ENCODE results near the gene UROS. TPM values are rescaled to one million over a fixed set of nuclear protein-coding genes. Genes with fewer than 3 reads are reported as not detected.

UROS gene
- total and polyA plus RNA-seq, 8 donors = 8.2 to 60.9 (median 22.5) TPM

DNA sequence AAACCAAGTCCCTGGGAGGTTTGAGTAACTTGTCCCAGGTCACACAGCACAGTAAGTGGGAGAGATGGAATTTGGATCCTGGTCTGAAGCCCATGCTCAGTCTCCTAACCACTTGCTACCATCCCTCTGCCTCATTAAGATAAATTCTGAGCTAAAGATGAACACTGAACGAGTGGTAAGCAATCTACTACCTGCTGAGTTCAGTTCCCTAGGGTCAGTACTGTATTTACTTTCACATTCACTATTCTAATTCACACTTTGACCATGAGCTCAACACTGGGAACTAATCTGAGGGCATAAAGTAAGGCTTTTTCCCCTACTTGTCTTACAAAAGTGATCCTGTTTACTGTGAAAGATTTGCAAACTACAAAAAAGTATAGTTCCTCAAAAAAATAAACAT is 2.4 kb downstream of the UROS start:
- intact Hi-C loops (cut with DNase I; ENCODE audit: low total_unique reads) = no loop called here
- 22 to 50% (median 31%) methylated on average over 1 of the region's 1 CpG for WGBS, 5 donors
- Histone ChIP-seq H3K4me3 (no peak overlapping the region), H3K27me3 (no peaks in the 10 kb centered on the region), H3K4me1 (peaks cover 23 to 43% (median 37%) of the 10 kb centered on the region in 4 donors), H3K9me3 (no peaks in the 10 kb centered on the region), H3K36me3 (peaks cover 0 to 8% (median 6%) of the 10 kb centered on the region in 4 donors), H3K27ac (peak overlapping the region in 1 of 5 donors; percentile 16)
- no peak for DNase-seq
- TF ChIP-seq EP300 (IDR thresholded peaks at IDR 0.05) (no peak), POLR2AphosphoS5 (IDR thresholded peaks at IDR 0.05) (no peak), POLR2A (IDR thresholded peaks at IDR 0.05) (no peak)
- TF ChIP-seq, protein P1, sequence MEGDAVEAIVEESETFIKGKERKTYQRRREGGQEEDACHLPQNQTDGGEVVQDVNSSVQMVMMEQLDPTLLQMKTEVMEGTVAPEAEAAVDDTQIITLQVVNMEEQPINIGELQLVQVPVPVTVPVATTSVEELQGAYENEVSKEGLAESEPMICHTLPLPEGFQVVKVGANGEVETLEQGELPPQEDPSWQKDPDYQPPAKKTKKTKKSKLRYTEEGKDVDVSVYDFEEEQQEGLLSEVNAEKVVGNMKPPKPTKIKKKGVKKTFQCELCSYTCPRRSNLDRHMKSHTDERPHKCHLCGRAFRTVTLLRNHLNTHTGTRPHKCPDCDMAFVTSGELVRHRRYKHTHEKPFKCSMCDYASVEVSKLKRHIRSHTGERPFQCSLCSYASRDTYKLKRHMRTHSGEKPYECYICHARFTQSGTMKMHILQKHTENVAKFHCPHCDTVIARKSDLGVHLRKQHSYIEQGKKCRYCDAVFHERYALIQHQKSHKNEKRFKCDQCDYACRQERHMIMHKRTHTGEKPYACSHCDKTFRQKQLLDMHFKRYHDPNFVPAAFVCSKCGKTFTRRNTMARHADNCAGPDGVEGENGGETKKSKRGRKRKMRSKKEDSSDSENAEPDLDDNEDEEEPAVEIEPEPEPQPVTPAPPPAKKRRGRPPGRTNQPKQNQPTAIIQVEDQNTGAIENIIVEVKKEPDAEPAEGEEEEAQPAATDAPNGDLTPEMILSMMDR (IDR thresholded peaks at IDR 0.05) = no peak

DNA sequence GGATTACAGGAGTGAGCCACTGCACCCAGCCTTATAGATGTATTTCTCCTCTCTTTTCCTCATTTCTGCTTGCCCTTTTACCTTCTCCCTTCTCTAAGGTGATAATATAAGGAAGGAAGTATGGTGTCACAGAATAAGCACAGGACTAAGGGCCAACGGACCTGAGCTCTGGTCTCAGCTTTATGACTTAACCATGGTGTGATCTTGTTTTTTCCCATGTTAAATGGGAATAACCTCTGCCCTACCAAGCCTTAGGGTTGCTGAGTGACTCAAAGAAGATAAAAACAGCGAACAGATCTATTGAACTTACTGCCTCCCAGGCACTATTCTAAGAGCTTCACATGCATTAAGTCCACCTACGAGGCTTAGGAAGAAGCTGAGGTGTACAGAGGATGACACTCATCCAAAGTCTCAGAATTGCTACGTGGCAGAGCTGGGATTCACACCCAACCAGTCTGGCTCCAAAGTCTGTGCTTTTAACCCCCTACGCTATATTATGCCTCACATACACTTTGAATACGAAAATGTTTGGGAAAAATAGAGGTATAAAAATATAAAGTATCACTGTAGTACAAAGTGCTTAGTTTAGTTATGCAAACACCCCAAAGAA is 5.6 kb downstream of the UROS start:
- intact Hi-C loops (cut with DNase I; ENCODE audit: low total_unique reads) = no loop called here
- Histone ChIP-seq H3K4me3 (no peak overlapping the region), H3K36me3 (peaks cover 18 to 36% (median 35%) of the 10 kb centered on the region in 4 donors), H3K4me1 (peaks cover 10 to 21% (median 15%) of the 10 kb centered on the region in 4 donors), H3K27ac (no peak overlapping the region), H3K27me3 (no peaks in the 10 kb centered on the region), H3K9me3 (no peaks in the 10 kb centered on the region)
- TF ChIP-seq POLR2AphosphoS5 (IDR thresholded peaks at IDR 0.05) (no peak), EP300 (IDR thresholded peaks at IDR 0.05) (no peak), POLR2A (IDR thresholded peaks at IDR 0.05) (no peak)
- TF ChIP-seq, protein P1 (IDR thresholded peaks at IDR 0.05) = no peak
- WGBS, 5 donors = 75 to 81% (median 80%) methylated on average over 6 of the region's 6 CpGs
- DNase-seq = no peak

DNA sequence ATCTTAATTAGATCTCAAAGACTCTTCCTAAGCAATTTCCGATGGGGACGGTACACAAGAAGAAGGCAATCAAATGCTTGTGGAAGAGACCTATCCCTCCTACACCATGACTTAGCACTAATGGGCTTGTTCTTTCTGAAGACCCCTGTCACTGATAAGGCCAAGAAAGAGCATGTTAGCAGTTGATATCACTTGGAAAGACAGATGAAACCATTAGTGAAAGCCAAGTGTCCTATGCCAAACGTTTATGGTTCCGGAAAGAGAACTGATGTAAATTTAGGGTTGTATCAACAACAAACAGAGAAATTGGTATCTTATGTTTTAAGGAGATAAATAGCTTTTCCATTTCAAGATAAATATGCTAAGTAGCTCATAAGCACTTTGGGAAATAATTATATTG is 6.5 kb downstream of the UROS start:
- 72 to 83% (median 76%) methylated on average over 4 of the region's 4 CpGs for WGBS, 5 donors
- Histone ChIP-seq H3K36me3 (peaks cover 18 to 43% (median 39%) of the 10 kb centered on the region in 4 donors), H3K27me3 (no peaks in the 10 kb centered on the region), H3K4me1 (peaks cover under 1 to 12% (median 6%) of the 10 kb centered on the region in 4 donors), H3K4me3 (no peak overlapping the region), H3K9me3 (no peaks in the 10 kb centered on the region), H3K27ac (no peak overlapping the region)
- TF ChIP-seq POLR2AphosphoS5 (IDR thresholded peaks at IDR 0.05) = no peak
- intact Hi-C loops (cut with DNase I; ENCODE audit: low total_unique reads) = no loop called here
- DNase-seq = no peak

DNA sequence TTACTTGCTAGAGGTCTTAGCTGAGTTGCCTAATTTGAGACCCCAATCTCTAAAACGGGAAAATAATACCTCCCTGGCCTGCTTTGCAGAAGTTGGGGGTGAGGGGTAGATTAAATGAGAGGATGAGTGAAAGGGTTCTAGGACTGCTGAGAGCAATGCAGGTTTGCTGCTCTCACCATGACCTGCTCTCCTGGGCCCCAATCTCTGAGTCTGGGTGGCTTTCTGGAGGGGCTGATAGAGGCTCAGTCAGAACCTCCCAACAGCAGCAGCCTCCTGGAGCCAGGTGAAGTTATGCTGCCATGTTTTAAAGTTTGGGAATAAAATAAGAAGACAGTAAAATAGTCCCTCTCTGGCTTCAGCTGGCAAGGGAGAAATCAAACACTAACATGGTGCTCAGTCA is 7.3 kb downstream of the UROS start:
- H3K4me3 ChIP-seq = no peak overlapping the region
- DNase-seq = no peak
- intact Hi-C loops (cut with DNase I; ENCODE audit: low total_unique reads) = no loop called here
- peaks cover 0 to 6% (median 0%) of the 10 kb centered on the region in 4 donors for H3K4me1 ChIP-seq
- peaks cover 18 to 51% (median 45%) of the 10 kb centered on the region in 4 donors for H3K36me3 ChIP-seq
- no peak overlapping the region for H3K27ac ChIP-seq
- H3K9me3 ChIP-seq = no peaks in the 10 kb centered on the region
- H3K27me3 ChIP-seq = no peaks in the 10 kb centered on the region
- TF ChIP-seq POLR2AphosphoS5 (IDR thresholded peaks at IDR 0.05) = no peak
- TF ChIP-seq EP300 (IDR thresholded peaks at IDR 0.05) = no peak
- no peak for TF ChIP-seq POLR2A (IDR thresholded peaks at IDR 0.05)
- 0 to 53% (median 39%) methylated on average over 1 of the region's 1 CpG for WGBS, 5 donors

DNA sequence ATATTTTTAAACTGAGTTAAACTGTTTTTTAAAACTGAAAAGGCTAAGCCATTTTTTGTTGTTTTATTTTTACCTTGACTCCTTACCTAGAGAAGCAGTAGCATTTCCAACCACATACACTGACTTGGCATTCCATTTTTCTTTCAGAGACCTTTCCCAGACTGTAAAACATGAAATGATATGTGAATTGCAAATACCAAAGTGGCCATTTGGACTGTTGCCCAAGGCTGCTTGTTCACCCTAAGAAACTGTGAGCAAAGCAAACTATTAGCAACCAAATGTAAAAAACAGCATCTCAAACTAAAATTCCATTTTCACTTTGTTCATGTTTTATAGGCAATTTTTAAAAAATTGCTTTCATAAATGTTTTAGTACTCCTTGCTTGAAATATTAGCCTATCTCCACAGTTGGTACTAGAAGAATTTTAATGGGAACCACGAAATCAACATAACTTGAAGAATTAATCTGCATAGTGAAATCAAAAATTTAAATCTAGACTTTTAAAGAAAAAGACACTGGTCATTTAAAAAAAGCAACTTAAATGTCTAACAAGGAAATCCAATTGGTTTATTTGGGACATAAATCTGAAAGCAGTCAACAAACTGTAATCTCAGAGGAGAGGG is 10.8 kb downstream of the UROS start:
- no peak overlapping the region for H3K4me3 ChIP-seq
- H3K9me3 ChIP-seq = no peaks in the 10 kb centered on the region
- H3K36me3 ChIP-seq = peaks cover 19 to 84% (median 76%) of the 10 kb centered on the region in 4 donors
- peak in 1 of 2 donors; percentile 46 for DNase-seq
- WGBS, 5 donors = 59 to 79% (median 66%) methylated on average over 1 of the region's 1 CpG
- no peak for TF ChIP-seq POLR2AphosphoS5 (IDR thresholded peaks at IDR 0.05)
- TF ChIP-seq, protein P1 (IDR thresholded peaks at IDR 0.05) = no peak
- intact Hi-C loops (cut with DNase I; ENCODE audit: low total_unique reads) = no loop called here
- no peak overlapping the region for H3K27ac ChIP-seq
- H3K4me1 ChIP-seq = no peaks in the 10 kb centered on the region
- no peaks in the 10 kb centered on the region for H3K27me3 ChIP-seq
